ENCODE results near the gene STXBP2. TPM values are rescaled to one million over a fixed set of nuclear protein-coding genes. Genes with fewer than 3 reads are reported as not detected.

STXBP2 gene
- total and polyA plus RNA-seq, 10 donors, result 58.8 to 455 (median 182) TPM

- no peaks in the 10 kb centered on the region for H3K36me3 ChIP-seq
- peaks cover 3 to 16% (median 10%) of the 10 kb centered on the region in 6 donors for H3K4me1 ChIP-seq
- H3K27ac ChIP-seq, result no peak within 1 kb of the TSS
- H3K9me3 ChIP-seq, result no peaks in the 10 kb centered on the region
- DNase-seq, result no peak
- no peak for TF ChIP-seq CTCF (IDR thresholded peaks at IDR 0.05 in 8 of 11, conservative IDR thresholded peaks at IDR 0.05 in 3 of 11)
- no peak for TF ChIP-seq POLR2AphosphoS5 (IDR thresholded peaks at IDR 0.05)
- no peak for TF ChIP-seq POLR2A (IDR thresholded peaks at IDR 0.05)
- peaks cover 4 to 84% (median 34%) of the 10 kb centered on the region in 7 donors for H3K27me3 ChIP-seq (replicated peaks in 1 of 7)
- 0 to 1% (median 1%) methylated on average over 21 to 78 of the region's 78 CpGs for WGBS, 5 donors
- peak within 1 kb of the TSS in 7 of 8 donors; percentile 23 to 72 (median 37) for H3K4me3 ChIP-seq
- intact Hi-C loops (cut with DNase I; ENCODE audit: low total_unique reads), result no loop called here
Observed at GRCh38 chr19:7595466-7596133, 41.3 kb upstream of the STXBP2 start, which contains the start of gene CAMSAP3. Gene CAMSAP3 (plus strand): TSS chr19:7595863. CDS start chr19:7596003, 140 bp downstream.

GRCh38 chr19:7596211-7596937 is 40.5 kb upstream of the STXBP2 start:
- intact Hi-C loops (cut with DNase I; ENCODE audit: low total_unique reads), result no loop called here
- no peaks in the 10 kb centered on the region for H3K36me3 ChIP-seq
- no peak overlapping the region for H3K27ac ChIP-seq
- H3K4me1 ChIP-seq, result peaks cover 3 to 16% (median 10%) of the 10 kb centered on the region in 6 donors
- DNase-seq, result no peak
- no peaks in the 10 kb centered on the region for H3K9me3 ChIP-seq
- no peak for TF ChIP-seq POLR2AphosphoS5 (IDR thresholded peaks at IDR 0.05)
- TF ChIP-seq CTCF (IDR thresholded peaks at IDR 0.05 in 8 of 11, conservative IDR thresholded peaks at IDR 0.05 in 3 of 11), result no peak
- no peak for TF ChIP-seq POLR2A (IDR thresholded peaks at IDR 0.05)
- WGBS, 5 donors, result 3 to 8% (median 6%) methylated on average over 30 to 70 of the region's 70 CpGs
- peak overlapping the region in 6 of 8 donors; percentile 8 to 72 (median 39) for H3K4me3 ChIP-seq
- H3K27me3 ChIP-seq (replicated peaks in 1 of 7), result peaks cover 4 to 82% (median 34%) of the 10 kb centered on the region in 7 donors

GRCh38 chr19:7597689-7598088 is 39.2 kb upstream of the STXBP2 start:
- no peak for TF ChIP-seq POLR2A (IDR thresholded peaks at IDR 0.05)
- TF ChIP-seq POLR2AphosphoS5 (IDR thresholded peaks at IDR 0.05), result no peak
- no peak for TF ChIP-seq CTCF (IDR thresholded peaks at IDR 0.05 in 8 of 11, conservative IDR thresholded peaks at IDR 0.05 in 3 of 11)
- H3K27me3 ChIP-seq (replicated peaks in 1 of 7), result peaks cover 4 to 82% (median 30%) of the 10 kb centered on the region in 7 donors
- WGBS, 5 donors, result 67 to 80% (median 71%) methylated on average over 9 of the region's 9 CpGs

GRCh38 chr19:7598180-7598579 is 38.7 kb upstream of the STXBP2 start:
- intact Hi-C loops (cut with DNase I; ENCODE audit: low total_unique reads), result no loop called here
- H3K27ac ChIP-seq, result no peak overlapping the region
- TF ChIP-seq CTCF (IDR thresholded peaks at IDR 0.05 in 8 of 11, conservative IDR thresholded peaks at IDR 0.05 in 3 of 11) (no peak), POLR2A (IDR thresholded peaks at IDR 0.05) (no peak), POLR2AphosphoS5 (IDR thresholded peaks at IDR 0.05) (no peak)

More at GRCh38 chr19:7597689-7598088, 39.2 kb upstream of the STXBP2 start:
- Histone ChIP-seq H3K27ac (no peak overlapping the region), H3K36me3 (no peaks in the 10 kb centered on the region), H3K9me3 (no peaks in the 10 kb centered on the region), H3K4me1 (peaks cover 3 to 16% (median 10%) of the 10 kb centered on the region in 6 donors), H3K4me3 (no peak overlapping the region)
- intact Hi-C loops (cut with DNase I; ENCODE audit: low total_unique reads), result no loop called here
- DNase-seq, result no peak

More at GRCh38 chr19:7598180-7598579, 38.7 kb upstream of the STXBP2 start:
- Histone ChIP-seq H3K27me3 (replicated peaks in 1 of 7) (peaks cover 4 to 78% (median 30%) of the 10 kb centered on the region in 7 donors), H3K36me3 (no peaks in the 10 kb centered on the region), H3K9me3 (no peaks in the 10 kb centered on the region), H3K4me3 (no peak overlapping the region), H3K4me1 (peaks cover 3 to 16% (median 10%) of the 10 kb centered on the region in 6 donors)
- WGBS, 5 donors, result 70 to 83% (median 77%) methylated on average over 6 of the region's 6 CpGs
- no peak for DNase-seq
